ENCODE measurements around the gene ATRX.

The ATRX gene

GRCh38 chrX:77694491-77694890, 91.5 kb downstream of the ATRX start:
- no peak overlapping the region for H3K4me3 ChIP-seq (replicated peaks; ENCODE audit: insufficient read depth, low read length)
- DNase-seq (ENCODE audit: low read depth in 1 of 2, low spot score in 1 of 2): no peak
- no peak overlapping the region for H3K27ac ChIP-seq (replicated peaks)

DNA sequence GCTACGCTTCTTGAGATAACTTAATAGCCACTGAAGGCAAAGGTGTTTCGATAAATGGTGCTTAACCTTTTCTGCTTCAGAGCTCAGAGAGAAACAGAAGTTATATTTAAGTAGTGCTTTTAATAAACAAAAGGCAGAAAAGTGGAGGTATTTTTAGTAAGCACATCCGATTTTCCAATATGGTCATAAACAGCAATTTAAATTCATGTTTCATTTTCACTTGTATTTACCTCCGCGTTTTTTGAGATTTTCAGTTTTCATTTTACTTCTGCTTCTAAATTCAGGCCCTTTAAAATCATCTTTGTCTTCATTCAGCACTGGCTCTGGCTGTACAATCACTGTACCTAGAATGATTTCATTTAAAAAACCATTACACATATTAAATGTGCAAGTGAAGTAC, 92.4 kb downstream of the ATRX start:
- TF ChIP-seq GABPA (IDR thresholded peaks at IDR 0.05; ENCODE audit: low read depth) (no peak), SPI1 (IDR thresholded peaks at IDR 0.05; ENCODE audit: borderline replicate concordance, low read depth) (no peak), REST (IDR thresholded peaks at IDR 0.05; ENCODE audit: insufficient replicate concordance, low read depth) (no peak), POLR2AphosphoS5 (IDR thresholded peaks at IDR 0.05; ENCODE audit: low read depth) (no peak), CTCF (IDR thresholded peaks at IDR 0.05; ENCODE audit: insufficient read depth, low read length) (no peak)
- no peak overlapping the region for H3K4me3 ChIP-seq (replicated peaks; ENCODE audit: insufficient read depth, low read length)
- no peak for DNase-seq (ENCODE audit: low read depth in 1 of 2, low spot score in 1 of 2)
- no peak overlapping the region for H3K27ac ChIP-seq (replicated peaks)
- H3K27me3 ChIP-seq (ENCODE audit: insufficient read depth, poor library complexity, severe bottlenecking): no peaks in the 10 kb centered on the region

More at GRCh38 chrX:77694491-77694890, 91.5 kb downstream of the ATRX start:
- no peak for TF ChIP-seq SPI1 (IDR thresholded peaks at IDR 0.05; ENCODE audit: borderline replicate concordance, low read depth)
- no peak for TF ChIP-seq GABPA (IDR thresholded peaks at IDR 0.05; ENCODE audit: low read depth)
- no peak for TF ChIP-seq POLR2AphosphoS5 (IDR thresholded peaks at IDR 0.05; ENCODE audit: low read depth)
- TF ChIP-seq CTCF (IDR thresholded peaks at IDR 0.05; ENCODE audit: insufficient read depth, low read length): no peak
- TF ChIP-seq REST (IDR thresholded peaks at IDR 0.05; ENCODE audit: insufficient replicate concordance, low read depth): no peak
- no peaks in the 10 kb centered on the region for H3K27me3 ChIP-seq (ENCODE audit: insufficient read depth, poor library complexity, severe bottlenecking)

DNA sequence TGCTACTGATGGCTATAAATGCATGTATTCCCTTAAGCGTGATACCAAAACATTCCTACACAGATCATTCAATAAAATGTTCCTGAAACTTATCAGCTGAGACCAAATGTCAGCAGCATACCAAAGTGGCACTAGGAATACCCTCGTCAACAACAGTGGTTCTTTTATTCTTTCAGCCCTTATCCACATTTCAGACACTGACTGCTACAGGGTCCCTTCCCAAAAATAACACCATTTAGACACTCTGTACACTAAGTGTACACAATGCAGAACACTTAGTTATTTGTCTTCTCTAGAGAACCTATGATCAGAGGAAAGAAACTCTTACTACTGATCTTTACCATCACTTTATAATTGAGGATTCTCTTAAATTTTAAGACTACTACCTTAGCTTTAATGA, 94.1 kb downstream of the ATRX start:
- H3K27me3 ChIP-seq (ENCODE audit: insufficient read depth, poor library complexity, severe bottlenecking): no peaks in the 10 kb centered on the region
- no peak for TF ChIP-seq GABPA (IDR thresholded peaks at IDR 0.05; ENCODE audit: low read depth)
- no peak for TF ChIP-seq REST (IDR thresholded peaks at IDR 0.05; ENCODE audit: insufficient replicate concordance, low read depth)
- TF ChIP-seq CTCF (IDR thresholded peaks at IDR 0.05; ENCODE audit: insufficient read depth, low read length): no peak
- TF ChIP-seq SPI1 (IDR thresholded peaks at IDR 0.05; ENCODE audit: borderline replicate concordance, low read depth): no peak
- no peak for TF ChIP-seq POLR2AphosphoS5 (IDR thresholded peaks at IDR 0.05; ENCODE audit: low read depth)
- H3K4me3 ChIP-seq (replicated peaks; ENCODE audit: insufficient read depth, low read length): no peak overlapping the region
- no peak overlapping the region for H3K27ac ChIP-seq (replicated peaks)
- no peak for DNase-seq (ENCODE audit: low read depth in 1 of 2, low spot score in 1 of 2)

Data from HL-60 (cell line).